ENCODE data around the gene UTP20. TPM values are rescaled to one million over a fixed set of nuclear protein-coding genes. Genes with fewer than 3 reads are reported as not detected.

The UTP20 gene
- total and polyA plus RNA-seq, 8 donors = 13.1 to 19.4 (median 17.1) TPM

DNA sequence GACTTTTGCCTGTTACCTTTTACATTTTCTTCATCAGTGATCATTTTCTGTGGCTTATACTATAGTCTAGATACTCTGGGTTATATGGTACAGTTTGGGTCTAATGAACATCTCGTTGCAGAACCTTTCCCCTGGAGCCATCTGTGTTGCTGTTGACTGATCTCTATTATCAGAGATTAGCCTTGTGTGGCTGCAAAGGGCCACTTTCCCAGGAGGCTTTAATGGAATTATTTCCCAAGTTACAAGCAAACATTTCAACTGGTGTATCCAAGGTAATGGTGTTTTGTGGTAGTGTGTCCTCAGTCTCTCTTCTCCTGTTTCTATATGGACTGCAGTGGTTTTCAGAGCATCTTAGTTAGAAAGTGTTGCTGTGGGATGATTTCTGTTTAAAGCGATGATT lies 25.9 kb downstream of the UTP20 start:
- TF ChIP-seq CTCF (IDR thresholded peaks at IDR 0.05) = no peak
- Histone ChIP-seq H3K9me3 (no peaks in the 10 kb centered on the region), H3K27me3 (no peaks in the 10 kb centered on the region), H3K4me3 (no peak overlapping the region), H3K4me1 (no peaks in the 10 kb centered on the region), H3K36me3 (peaks cover 0 to 92% of the 10 kb centered on the region in 2 donors), H3K27ac (no peak overlapping the region)
- ATAC-seq (no peak), DNase-seq (no peak)
- intact Hi-C loops (cut with DNase I) = no loop called here

DNA sequence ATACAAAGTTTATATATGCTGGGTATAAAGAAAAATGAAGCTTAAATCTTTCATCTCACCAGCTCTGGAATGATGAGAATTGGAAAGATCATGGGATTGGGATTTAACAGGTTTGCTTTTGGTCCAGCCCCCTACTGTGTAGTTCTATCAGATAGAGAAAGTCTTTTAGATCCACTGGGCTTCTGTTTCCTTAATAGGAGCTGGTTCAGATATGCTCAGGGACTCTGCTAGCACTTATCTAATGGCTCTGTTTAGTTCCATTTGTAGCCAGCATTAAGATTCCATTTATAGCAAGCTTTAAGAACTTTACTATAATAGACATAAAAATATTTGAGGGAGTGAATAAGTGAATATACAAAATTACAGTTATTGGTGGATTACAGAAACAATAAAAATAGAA lies 42.6 kb downstream of the UTP20 start:
- peaks cover 0 to 54% of the 10 kb centered on the region in 2 donors for H3K36me3 ChIP-seq
- intact Hi-C loops (cut with DNase I) = no loop called here

GRCh38 chr12:101323255-101323654 lies 43.4 kb downstream of the UTP20 start:
- ATAC-seq (no peak), DNase-seq (no peak)
- Histone ChIP-seq H3K27me3 (no peaks in the 10 kb centered on the region), H3K27ac (no peak overlapping the region), H3K4me3 (no peak overlapping the region), H3K4me1 (no peaks in the 10 kb centered on the region), H3K36me3 (peaks cover 0 to 54% of the 10 kb centered on the region in 2 donors), H3K9me3 (no peaks in the 10 kb centered on the region)
- intact Hi-C loops (cut with DNase I) = no loop called here
- no peak for TF ChIP-seq CTCF (IDR thresholded peaks at IDR 0.05)

More for the DNA sequence above, 42.6 kb downstream of the UTP20 start:
- Histone ChIP-seq H3K4me3 (no peak overlapping the region), H3K27me3 (no peaks in the 10 kb centered on the region), H3K27ac (no peak overlapping the region), H3K4me1 (no peaks in the 10 kb centered on the region), H3K9me3 (no peaks in the 10 kb centered on the region)
- ATAC-seq (no peak), DNase-seq (no peak)
- no peak for TF ChIP-seq CTCF (IDR thresholded peaks at IDR 0.05)

GRCh38 chr12:101325590-101325989 lies 45.7 kb downstream of the UTP20 start:
- Histone ChIP-seq H3K4me1 (no peaks in the 10 kb centered on the region), H3K36me3 (peaks cover 0 to 56% of the 10 kb centered on the region in 2 donors), H3K27me3 (no peaks in the 10 kb centered on the region), H3K27ac (no peak overlapping the region), H3K9me3 (no peaks in the 10 kb centered on the region), H3K4me3 (no peak overlapping the region)
- intact Hi-C loops (cut with DNase I) = no loop called here
- ATAC-seq (no peak), DNase-seq (no peak)
- TF ChIP-seq CTCF (IDR thresholded peaks at IDR 0.05) = no peak

DNA sequence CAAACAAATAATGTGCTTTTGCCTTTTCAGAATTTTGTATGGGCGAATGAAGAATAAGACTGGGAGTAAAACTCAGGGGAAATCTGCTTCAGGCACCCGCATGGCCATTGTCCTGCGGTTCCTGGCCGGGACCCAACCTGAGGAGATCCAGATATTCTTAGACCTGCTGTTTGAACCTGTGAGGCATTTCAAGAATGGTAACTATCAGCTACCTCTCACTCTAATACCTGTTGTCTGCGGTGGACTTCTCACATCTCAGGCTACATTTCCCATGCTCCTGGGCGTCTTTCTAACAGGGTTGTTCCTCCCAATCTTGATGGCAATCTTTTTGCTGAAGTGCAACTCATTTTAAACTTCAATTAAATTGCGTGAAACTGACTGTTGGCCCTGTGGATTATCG lies 47.1 kb downstream of the UTP20 start:
- H3K36me3 ChIP-seq = peaks cover 0 to 51% of the 10 kb centered on the region in 2 donors
- H3K4me3 ChIP-seq = no peak overlapping the region
- no peaks in the 10 kb centered on the region for H3K27me3 ChIP-seq
- intact Hi-C loops (cut with DNase I) = no loop called here
- no peak overlapping the region for H3K27ac ChIP-seq
- H3K4me1 ChIP-seq = no peaks in the 10 kb centered on the region
- DNase-seq = no peak
- H3K9me3 ChIP-seq = no peaks in the 10 kb centered on the region
- no peak for ATAC-seq
- TF ChIP-seq CTCF (IDR thresholded peaks at IDR 0.05) = no peak
